Lower leg skin (tissue), 3 donors: ENCODE measurements around the gene CMTM8.

Experiments used
- CTCF ChIP-seq, 3 donors: fragments of 450-650 bp; IDR thresholded peaks; one replicate each; pipeline ENCODE4 v1.5.1; 2016; ENCODE audit warnings: antibody characterized with exemption in 3 of 3, mild to moderate bottlenecking in 3 of 3, moderate library complexity in 2 of 3
- POLR2A ChIP-seq, 2 donors: fragments of 450-650 bp; IDR thresholded peaks; one replicate each; pipeline ENCODE4 v1.6.1; 2016 to 2017; ENCODE audit warnings: antibody characterized with exemption in 2 of 2, mild to moderate bottlenecking in 1 of 2, moderate library complexity in 1 of 2

- TF ChIP-seq CTCF (IDR thresholded peaks at IDR 0.05) (no peak), POLR2A (IDR thresholded peaks at IDR 0.05) (no peak)
Observed at GRCh38 chr3:32398531-32398930, 160.1 kb downstream of the CMTM8 start.
